IMR-90 (cell line): ENCODE results near the gene ZKSCAN1. TPM values are rescaled to one million over a fixed set of nuclear protein-coding genes. Genes with fewer than 3 reads are reported as not detected.

Experiments used
- ATAC-seq: fragments of 200-7000 bp; cut with Tn5 transposase; 2 replicates; pipeline ENCODE4 v1.9.1; 2020; ENCODE audit warnings: low read depth, mild to moderate bottlenecking, moderate library complexity
- BruUV-seq: library from RNA; stranded (reverse); fragments of 400-500 nt; replicated peaks from 2 replicates; lab custom pipeline; 2021; lab: Mats Ljungman, UMichigan
- CTCF ChIA-PET: fragments of 300-600 bp; formaldehyde crosslinking; extraction: SDS; loops from one replicate; lab custom pipeline; 2021; ENCODE audit warnings: antibody characterized with exemption; lab: Yijun Ruan, JAX
- POLR2A ChIA-PET: fragments of 300-600 bp; sonication (Branson Sonifier 250); formaldehyde crosslinking; loops from one replicate; lab custom pipeline; 2022; ENCODE audit warnings: antibody characterized with exemption; ENCODE audit not compliant: unreplicated experiment; lab: Charles Lee
- DNase-seq: peaks from one replicate; pipeline ENCODE4 v3.0.0; 2013
- H2AFZ ChIP-seq: replicated peaks from 2 replicates; pipeline ENCODE3; 2013; ENCODE audit warnings: low read length, mild to moderate bottlenecking; ENCODE audit not compliant: poor library complexity
- H2AK5ac ChIP-seq: 2 replicates; pipeline ENCODE4 v1.6.1; 2013; ENCODE audit warnings: low read depth, low read length, inconsistent platforms
- H2AK9ac ChIP-seq: replicated peaks from 2 replicates; pipeline ENCODE3; 2013; ENCODE audit warnings: mild to moderate bottlenecking, low read depth, low read length, moderate library complexity; ENCODE audit not compliant: poor library complexity
- H2BK120ac ChIP-seq: 2 replicates; pipeline ENCODE4 v1.6.1; 2013; ENCODE audit warnings: low read depth, low read length, inconsistent platforms
- H2BK15ac ChIP-seq: 3 replicates; pipeline ENCODE4 v1.6.1; 2013; ENCODE audit warnings: low read depth, low read length, inconsistent platforms
- H2BK20ac ChIP-seq: 2 replicates; pipeline ENCODE4 v1.6.1; 2013; ENCODE audit warnings: low read depth, mild to moderate bottlenecking, inconsistent platforms, low read length, moderate library complexity
- H2BK5ac ChIP-seq: 2 replicates; pipeline ENCODE4 v1.6.1; 2013; ENCODE audit warnings: mild to moderate bottlenecking, low read depth, low read length, inconsistent platforms; ENCODE audit not compliant: poor library complexity, severe bottlenecking
- H3K14ac ChIP-seq: replicated peaks from 2 replicates; pipeline ENCODE4 v1.6.1; 2013; ENCODE audit warnings: low read depth, low read length, inconsistent platforms
- H3K18ac ChIP-seq: 2 replicates; pipeline ENCODE4 v1.6.1; 2013; ENCODE audit warnings: low read depth, low read length, control low read depth
- H3K23ac ChIP-seq: 2 replicates; pipeline ENCODE4 v1.6.1; 2013; ENCODE audit warnings: low read depth, low read length, inconsistent platforms
- H3K27ac ChIP-seq: 2 replicates; pipeline ENCODE4 v1.5.1; 2013; ENCODE audit warnings: mild to moderate bottlenecking, control low read depth, low read length; ENCODE audit not compliant: insufficient read depth
- H3K27me3 ChIP-seq: 2 replicates; pipeline ENCODE4 v1.6.1; 2013; ENCODE audit warnings: low read length; ENCODE audit not compliant: control insufficient read depth, insufficient read depth
- H3K36me3 ChIP-seq: 2 replicates; pipeline ENCODE4 v1.6.1; 2013; ENCODE audit warnings: low read length, mixed read lengths; ENCODE audit not compliant: control insufficient read depth, insufficient read depth
- H3K4ac ChIP-seq: 2 replicates; pipeline ENCODE4 v1.6.1; 2013; ENCODE audit warnings: low read depth, low read length, inconsistent platforms
- H3K4me1 ChIP-seq: 2 replicates; pipeline ENCODE4 v1.6.1; 2013; ENCODE audit warnings: low read length, mixed read lengths; ENCODE audit not compliant: control insufficient read depth, insufficient read depth
- H3K4me2 ChIP-seq: 2 replicates; pipeline ENCODE4 v1.6.1; 2013; ENCODE audit warnings: low read depth, mild to moderate bottlenecking, control low read depth, low read length, moderate library complexity
- H3K4me3 ChIP-seq: 2 replicates; pipeline ENCODE4 v1.5.1; 2013; ENCODE audit warnings: low read depth, mild to moderate bottlenecking, control low read depth, low read length, moderate library complexity; ENCODE audit not compliant: insufficient read depth
- H3K56ac ChIP-seq: 2 replicates; pipeline ENCODE4 v1.6.1; 2013; ENCODE audit warnings: low read length, inconsistent platforms; ENCODE audit not compliant: insufficient read depth; ENCODE audit errors: extremely low read depth
- H3K79me1 ChIP-seq, 2 experiments: 2 replicates each; pipeline ENCODE4 v1.6.1; 2013; ENCODE audit warnings: low read length in 2 of 2, inconsistent platforms in 1 of 2, low read depth in 1 of 2
- H3K9ac ChIP-seq: 2 replicates; pipeline ENCODE4 v1.6.1; 2013; ENCODE audit warnings: low read depth, low read length, control low read depth
- H3K9me1 ChIP-seq: 2 replicates; pipeline ENCODE4 v1.6.1; 2013; ENCODE audit warnings: low read length, inconsistent platforms; ENCODE audit not compliant: insufficient read depth
- H3K9me3 ChIP-seq: 2 replicates; pipeline ENCODE4 v1.6.1; 2013; ENCODE audit warnings: low read length; ENCODE audit not compliant: control insufficient read depth, insufficient read depth
- H4K20me1 ChIP-seq: 2 replicates; pipeline ENCODE4 v1.6.1; 2013; ENCODE audit warnings: low read length, inconsistent platforms; ENCODE audit not compliant: insufficient read depth
- H4K5ac ChIP-seq: 2 replicates; pipeline ENCODE4 v1.6.1; 2013; ENCODE audit warnings: mild to moderate bottlenecking, low read depth, low read length, control low read depth
- H4K8ac ChIP-seq, 2 experiments: 2 replicates each; pipeline ENCODE4 v1.6.1; 2013; ENCODE audit warnings: low read depth in 2 of 2, low read length in 2 of 2, control low read depth in 1 of 2, inconsistent platforms in 1 of 2
- H4K91ac ChIP-seq: 2 replicates; pipeline ENCODE4 v1.6.1; 2013; ENCODE audit warnings: low read depth, low read length, inconsistent platforms; ENCODE audit not compliant: insufficient read depth
- BHLHE40 ChIP-seq: fragments of 150-350 bp; IDR thresholded peaks from 2 replicates; pipeline ENCODE4 v1.6.1; 2016; ENCODE audit warnings: mild to moderate bottlenecking, low read depth, low read length
- CEBPB ChIP-seq: IDR thresholded peaks from 2 replicates; pipeline ENCODE4 v1.6.1; 2012; ENCODE audit warnings: low read depth, low read length, improper control_type of control experiment
- CHD1 ChIP-seq: IDR thresholded peaks from 2 replicates; pipeline ENCODE4 v1.6.1; 2012; ENCODE audit warnings: low read depth, low read length, improper control_type of control experiment
- CTCF ChIP-seq: conservative IDR thresholded peaks from 2 replicates; pipeline ENCODE4 v1.5.1; 2012; ENCODE audit warnings: mild to moderate bottlenecking, low read depth, low read length, improper control_type of control experiment
- ELK1 ChIP-seq: fragments of 150-350 bp; IDR thresholded peaks from 2 replicates; pipeline ENCODE4 v1.6.1; 2016; ENCODE audit warnings: low read depth, mild to moderate bottlenecking, low read length, moderate library complexity, borderline replicate concordance
- FOS ChIP-seq: fragments of 150-350 bp; IDR thresholded peaks from 2 replicates; pipeline ENCODE4 v1.6.1; 2016; ENCODE audit warnings: low read depth, low read length
- MAFK ChIP-seq: IDR thresholded peaks from 2 replicates; pipeline ENCODE4 v1.6.1; 2012; ENCODE audit warnings: low read depth, low read length, improper control_type of control experiment
- MAZ ChIP-seq: IDR thresholded peaks from 2 replicates; pipeline ENCODE4 v1.6.1; 2012; ENCODE audit warnings: low read depth, mild to moderate bottlenecking, low read length, improper control_type of control experiment, moderate library complexity, borderline replicate concordance
- MXI1 ChIP-seq: IDR thresholded peaks from 2 replicates; pipeline ENCODE4 v1.6.1; 2012; ENCODE audit warnings: low read depth, mild to moderate bottlenecking, low read length, moderate library complexity, borderline replicate concordance
- NFE2L2 ChIP-seq: fragments of 150-350 bp; IDR thresholded peaks from 2 replicates; pipeline ENCODE4 v1.6.1; 2016; ENCODE audit warnings: low read depth, mild to moderate bottlenecking, low read length
- POLR2A ChIP-seq: IDR thresholded peaks from 2 replicates; pipeline ENCODE4 v1.6.1; 2012; ENCODE audit warnings: mild to moderate bottlenecking, low read depth, low read length
- RAD21 ChIP-seq: IDR thresholded peaks from 2 replicates; pipeline ENCODE4 v1.6.1; 2012; ENCODE audit warnings: low read length, improper control_type of control experiment
- RCOR1 ChIP-seq: IDR thresholded peaks from 2 replicates; pipeline ENCODE4 v1.6.1; 2012; ENCODE audit warnings: mild to moderate bottlenecking, low read length, improper control_type of control experiment; ENCODE audit not compliant: insufficient replicate concordance
- RFX5 ChIP-seq: IDR thresholded peaks from 2 replicates; pipeline ENCODE4 v1.8.0; 2012; ENCODE audit warnings: low read depth, mild to moderate bottlenecking, low read length, moderate library complexity
- SMC3 ChIP-seq: fragments of 150-350 bp; IDR thresholded peaks from 2 replicates; pipeline ENCODE4 v1.6.1; 2016; ENCODE audit warnings: low read depth, mild to moderate bottlenecking, antibody characterized with exemption, low read length, moderate library complexity
- USF2 ChIP-seq: fragments of 150-350 bp; IDR thresholded peaks from 2 replicates; pipeline ENCODE4 v1.6.1; 2017; ENCODE audit warnings: mild to moderate bottlenecking, antibody characterized with exemption, low read length, low read depth
- WGBS, 2 experiments: methylation state at CpG; one replicate each; pipeline versions ENCODE4 v1.1.5 to v1.1.7; 2013; ENCODE audit warnings: missing lambda C conversion rate in 2 of 2; ENCODE audit not compliant: insufficient read length in 1 of 2; ENCODE audit errors: extremely low coverage in 2 of 2; 5-methylcytosine and 5-hydroxymethylcytosine counted together
- dilution Hi-C: fragments of 300-500 bp; cut with HindIII; formaldehyde crosslinking; loops from one replicate; pipeline ENCODE4 v1.14.3; 2018; ENCODE audit warnings: low sequenced_read_pairs; ENCODE audit not compliant: unreplicated experiment
- in situ Hi-C: fragments of 300-500 bp; cut with MboI; formaldehyde crosslinking; loops from 3 replicates; pipeline ENCODE4 v1.14.3; 2019; ENCODE audit warnings: low sequenced_read_pairs, inconsistent platforms, mixed read lengths
- intact Hi-C: fragments of 100-400 bp; cut with micrococcal nuclease; formaldehyde crosslinking; loops from 2 replicates; pipeline ENCODE4 v1.10.0; 2022
- polyA plus RNA-seq, 3 experiments: library from polyadenylated mRNA; depleted of rRNA; stranded (reverse); fragments of >200 nt; gene quantifications; 2 replicates each; pipeline ENCODE4 v1.2.3, GENCODE V29; 2012; ENCODE audit warnings: low replicate concordance in 1 of 3
- total RNA-seq: library from RNA; depleted of rRNA; stranded (reverse); fragments of >200 nt; gene quantifications from 2 replicates; pipeline ENCODE4 v1.2.3, GENCODE V29; 2012

ZKSCAN1 gene
- total and polyA plus RNA-seq, 2 of the 4 experiments (the other 2 are of a cell fraction): 13.7 to 40.7 TPM

- ChIA-PET POLR2A (no interaction called here), CTCF (no interaction called here)
- WGBS, 2 experiments: 100% methylated on average over 1 of the region's 11 CpGs; no CpG with 5 or more reads in 1 of the 2 experiments
- no peak overlapping the region for H4K91ac ChIP-seq
- no peak for DNase-seq
- H3K79me1 ChIP-seq: peaks cover 4 to 5% of the 10 kb centered on the region in 2 experiments; a peak in 2 of 4 replicates
- in situ Hi-C loops (no loop called here), intact Hi-C loops (no loop called here), dilution Hi-C loops (no loop called here)
- TF ChIP-seq MXI1: no peak
- TF ChIP-seq POLR2A: no peak
- no peak for TF ChIP-seq CTCF
- no peak for TF ChIP-seq NFE2L2
- no peak for TF ChIP-seq USF2
- no peak for TF ChIP-seq ELK1
- no peak for TF ChIP-seq CHD1
- TF ChIP-seq BHLHE40: no peak
- TF ChIP-seq MAZ: no peak
- TF ChIP-seq RCOR1: no peak
- no peak for TF ChIP-seq RAD21
- no peak for TF ChIP-seq MAFK
- TF ChIP-seq SMC3: no peak
- no peak for TF ChIP-seq CEBPB
- no peak for TF ChIP-seq FOS
- TF ChIP-seq RFX5: no peak
- H3K4ac ChIP-seq: no peak overlapping the region
- H3K9me3 ChIP-seq: peaks cover 4% of the 10 kb centered on the region
- H3K9ac ChIP-seq: no peak overlapping the region
- H4K8ac ChIP-seq: no peak overlapping the region
- H3K4me3 ChIP-seq: no peak overlapping the region
- no peak overlapping the region for H3K23ac ChIP-seq
- H2BK120ac ChIP-seq: no peak overlapping the region
- H3K56ac ChIP-seq: no peak overlapping the region
- no peak overlapping the region for H2AK5ac ChIP-seq
- BruUV-seq: no TSS peak
- peaks cover 2% of the 10 kb centered on the region; the same call in 1 of the 2 replicates for H3K4me1 ChIP-seq
- H4K20me1 ChIP-seq: no peaks in the 10 kb centered on the region
- no peak overlapping the region for H3K14ac ChIP-seq
- H3K27ac ChIP-seq: no peak overlapping the region
- peaks cover 48% of the 10 kb centered on the region for H3K36me3 ChIP-seq
- no peaks in the 10 kb centered on the region for H3K27me3 ChIP-seq
- H3K4me2 ChIP-seq: no peak overlapping the region
- no peak overlapping the region for H2BK5ac ChIP-seq
- no peak overlapping the region for H4K5ac ChIP-seq
- H2BK15ac ChIP-seq: no peak overlapping the region
- H2AFZ ChIP-seq: no peak overlapping the region
- H2AK9ac ChIP-seq: peak overlapping the region; percentile 30
- no peak overlapping the region for H2BK20ac ChIP-seq
- 0 out of 2 replicates have a peak, but pooled peaks cover 3% of the 10 kb centered on the region for H3K9me1 ChIP-seq
- no peak for ATAC-seq
- H3K18ac ChIP-seq: no peak overlapping the region
Observed at GRCh38 chr7:100061518-100062193, 46.3 kb downstream of the ZKSCAN1 start.
